Left lobe of liver (tissue), 2 donors: Measurements from ENCODE around the gene MAMDC4. TPM values are rescaled to one million over a fixed set of nuclear protein-coding genes. Genes with fewer than 3 reads are reported as not detected.
"Not testable (repeated sequence)": the region's sequence is repeated elsewhere in the genome, so short reads cannot be mapped to it uniquely, and the experiment has no call there.

Source experiments
- ATAC-seq: fragments of 200-7000 bp; cut with Tn5 transposase; one replicate; pipeline ENCODE4 v1.9.1; 2020; ENCODE audit warnings: mild to moderate bottlenecking, moderate library complexity
- DNase-seq: peaks from one replicate; pipeline ENCODE4 v3.0.0-alpha.2; 2020; ENCODE audit warnings: low spot score
- total RNA-seq: library from RNA; stranded (reverse); gene quantifications from one replicate; pipeline ENCODE4 v1.2.1, GENCODE V29; 2021
- donor health status: DM: no; HTN: no; CAD: no; lungs with moderate emphysema.
- donor health status: DM: no; HTN: yes; CAD: no.

MAMDC4 gene
- total RNA-seq, 1 donor from 2014 or later, result 28.6 TPM

DNA sequence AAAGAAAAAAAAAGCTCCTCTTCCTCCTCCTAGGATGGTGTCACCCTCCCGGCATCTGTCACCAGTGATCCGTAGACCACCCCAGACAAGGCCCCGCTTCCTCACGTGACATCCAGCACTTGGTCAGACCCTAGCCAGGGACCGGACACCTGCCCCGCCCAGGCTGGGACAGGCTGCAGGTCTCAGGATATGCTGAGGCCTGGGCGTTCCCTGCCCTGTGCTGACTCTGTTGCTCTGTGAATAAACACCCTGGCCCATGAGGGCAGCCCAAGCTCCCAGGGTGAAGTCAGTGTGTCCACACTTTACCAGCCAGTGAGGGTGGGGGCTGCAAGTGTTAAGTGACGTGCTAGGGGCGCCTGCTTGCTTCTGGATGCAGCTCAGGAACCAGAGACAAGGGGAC lies 8.4 kb downstream of the MAMDC4 start:
- no peak for ATAC-seq
- DNase-seq, result peak; percentile 48

- DNase-seq (no peak), ATAC-seq (no peak)
Measured at GRCh38 chr9:136860933-136861873, 9.1 kb downstream of the MAMDC4 start.

DNA sequence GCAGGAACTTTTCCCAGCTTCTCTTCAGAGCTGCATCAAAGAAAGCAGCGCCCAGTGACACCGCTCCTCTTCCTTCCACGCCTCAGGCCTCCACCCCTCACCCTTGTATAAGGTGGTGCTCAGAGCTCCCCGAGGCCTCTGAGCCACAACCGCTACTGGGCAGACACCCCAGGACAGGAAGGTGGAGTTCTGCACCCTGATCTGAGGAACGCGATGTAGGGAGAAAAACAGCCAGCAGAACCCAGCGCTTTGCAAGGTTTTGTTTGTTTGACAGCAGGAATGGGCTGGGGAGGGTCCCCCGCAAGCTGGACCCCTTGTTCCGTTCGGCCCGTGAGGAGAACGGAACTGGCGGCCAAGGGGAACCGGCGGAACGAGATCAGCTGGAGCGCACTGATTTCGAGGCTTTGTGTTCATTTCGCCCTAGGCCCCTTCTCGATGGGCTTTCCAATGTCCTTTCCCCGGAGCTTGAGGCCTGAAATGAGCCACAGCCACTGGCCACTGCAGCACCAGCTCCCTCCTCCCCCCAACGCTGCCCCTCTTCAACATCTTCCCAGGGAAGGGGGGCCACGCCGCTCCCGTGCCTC lies 9.8 kb downstream of the MAMDC4 start:
- DNase-seq, result no peak

GRCh38 chr9:136862849-136863622 lies 10.9 kb downstream of the MAMDC4 start:
- DNase-seq, result peak; percentile 61

More for the DNA sequence above, 9.8 kb downstream of the MAMDC4 start:
- no peak for ATAC-seq

GRCh38 chr9:136863623-136864273 lies 11.6 kb downstream of the MAMDC4 start:
- ATAC-seq (peak; percentile 0), DNase-seq (no peak)

More at GRCh38 chr9:136862849-136863622, 10.9 kb downstream of the MAMDC4 start:
- ATAC-seq, result peak; percentile 2

DNA sequence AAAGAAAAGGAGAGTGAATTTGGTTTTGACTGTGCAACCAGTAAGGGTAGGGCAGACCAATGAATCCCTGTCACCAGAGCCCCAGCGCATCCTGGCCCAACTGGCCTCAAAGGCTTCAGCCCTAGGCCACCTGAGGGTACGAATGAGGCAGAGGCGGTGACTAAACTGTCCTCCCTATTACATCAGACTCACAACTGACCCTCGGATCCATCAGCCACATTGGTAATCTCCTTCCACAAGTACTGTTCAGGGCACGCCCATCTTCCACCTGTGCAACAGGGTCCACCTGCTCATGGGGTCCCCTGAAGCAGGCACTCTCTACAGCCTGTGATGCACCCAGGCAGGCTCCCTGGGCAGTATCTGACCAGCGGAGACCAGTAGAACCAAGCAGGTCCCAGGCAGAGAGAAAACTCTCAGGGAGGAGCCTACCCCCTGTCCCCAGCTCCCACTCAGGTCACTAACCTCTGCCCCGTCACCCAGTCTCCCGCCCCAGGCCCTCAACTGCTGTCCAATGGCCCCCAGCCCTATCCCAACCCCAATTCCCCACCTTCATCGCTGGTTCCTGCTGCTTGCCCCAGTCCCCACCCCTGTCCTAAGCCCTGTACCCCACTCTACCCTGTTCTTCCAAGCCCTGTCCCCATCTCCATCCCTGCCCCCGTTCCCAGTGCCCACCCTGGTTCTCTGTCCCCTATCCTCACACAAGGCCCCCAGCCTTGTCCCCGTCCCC lies 13.1 kb downstream of the MAMDC4 start:
- ATAC-seq (peak; percentile 1), DNase-seq (peak; percentile 46)

- DNase-seq, result peak; percentile 76
- peak; percentile 60 for ATAC-seq
Measured at GRCh38 chr9:136865768-136866103, 13.6 kb downstream of the MAMDC4 start.

DNA sequence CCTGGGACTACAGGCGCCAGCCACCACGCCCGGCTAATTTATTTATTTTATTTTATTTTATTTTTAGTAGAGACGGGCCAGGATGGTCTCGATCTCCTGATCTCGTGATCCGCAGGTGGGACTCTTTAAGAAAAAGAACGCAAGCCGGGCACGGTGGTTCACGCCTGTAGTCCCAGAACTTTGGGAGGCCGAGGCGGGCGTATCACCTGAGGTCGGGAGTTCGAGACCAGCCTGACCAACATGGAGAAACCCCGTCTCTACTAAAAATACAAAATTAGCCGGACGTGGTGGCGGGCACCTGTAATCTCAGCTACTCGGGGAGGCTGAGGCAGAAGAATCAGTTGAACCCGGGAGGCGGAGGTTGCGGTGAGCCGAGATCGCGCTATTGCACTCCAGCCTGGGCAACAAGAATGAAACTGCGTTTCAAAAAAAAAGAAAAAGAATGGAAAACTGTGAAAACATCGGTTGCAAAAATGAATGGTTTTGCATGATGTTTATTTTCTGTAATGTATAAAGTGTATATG lies 14.8 kb downstream of the MAMDC4 start:
- not testable (repeated sequence) for ATAC-seq, DNase-seq

- ATAC-seq (no peak), DNase-seq (no peak)
Measured at GRCh38 chr9:136867480-136867879, 15.3 kb downstream of the MAMDC4 start.

- ATAC-seq (no peak), DNase-seq (no peak)
Measured at GRCh38 chr9:136867917-136868316, 15.8 kb downstream of the MAMDC4 start.

DNA sequence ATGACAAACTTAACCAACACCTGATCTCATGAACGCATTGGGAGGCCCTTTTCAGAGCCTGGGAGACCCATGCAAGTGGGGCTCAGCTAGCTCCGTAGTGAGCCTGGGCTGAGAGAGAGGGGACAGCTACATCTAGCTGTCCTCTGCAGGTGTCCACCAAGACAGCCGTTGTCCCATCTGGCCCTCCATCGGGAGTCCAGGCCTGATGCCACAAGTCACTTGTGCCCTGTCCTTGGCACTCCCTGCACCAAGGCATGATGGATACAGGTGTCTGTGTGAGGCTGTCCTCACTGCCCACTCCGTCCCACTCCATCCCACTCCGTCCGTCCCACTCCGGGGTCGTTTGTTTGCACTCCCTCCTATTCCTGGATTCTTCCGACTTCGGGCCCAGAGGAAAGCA lies 16.5 kb downstream of the MAMDC4 start:
- no peak for ATAC-seq
- DNase-seq, result no peak

- not testable (repeated sequence) for DNase-seq, ATAC-seq
Measured at GRCh38 chr9:136869611-136870010, 17.5 kb downstream of the MAMDC4 start.

GRCh38 chr9:136875155-136875554 lies 23.0 kb downstream of the MAMDC4 start:
- DNase-seq (no peak), ATAC-seq (no peak)

DNA sequence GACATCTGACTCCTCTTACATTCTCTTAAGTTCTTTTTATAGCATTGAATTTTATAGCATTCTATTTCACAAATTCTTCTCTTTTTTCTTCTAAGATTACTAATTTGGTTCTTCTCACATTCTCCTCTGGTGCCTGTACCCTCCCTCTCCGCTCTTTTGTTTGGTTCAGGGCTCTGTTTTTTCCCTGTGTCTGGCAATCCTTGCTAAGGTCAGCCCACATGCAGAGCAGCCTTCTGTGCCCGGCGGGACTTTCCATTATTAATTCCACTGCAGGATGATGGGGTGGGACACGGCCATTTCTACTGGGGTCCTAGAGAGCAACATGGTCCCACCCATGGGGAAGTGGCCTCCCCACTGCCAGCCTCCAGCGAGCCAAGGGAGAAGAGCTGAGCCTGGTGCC lies 24.3 kb downstream of the MAMDC4 start:
- DNase-seq (no peak), ATAC-seq (no peak)

- no peak for ATAC-seq
- DNase-seq, result no peak
Measured at GRCh38 chr9:136880651-136881050, 28.5 kb downstream of the MAMDC4 start.

- ATAC-seq, result no peak
- DNase-seq, result no peak
Measured at GRCh38 chr9:136881691-136882108, 29.6 kb downstream of the MAMDC4 start.

DNA sequence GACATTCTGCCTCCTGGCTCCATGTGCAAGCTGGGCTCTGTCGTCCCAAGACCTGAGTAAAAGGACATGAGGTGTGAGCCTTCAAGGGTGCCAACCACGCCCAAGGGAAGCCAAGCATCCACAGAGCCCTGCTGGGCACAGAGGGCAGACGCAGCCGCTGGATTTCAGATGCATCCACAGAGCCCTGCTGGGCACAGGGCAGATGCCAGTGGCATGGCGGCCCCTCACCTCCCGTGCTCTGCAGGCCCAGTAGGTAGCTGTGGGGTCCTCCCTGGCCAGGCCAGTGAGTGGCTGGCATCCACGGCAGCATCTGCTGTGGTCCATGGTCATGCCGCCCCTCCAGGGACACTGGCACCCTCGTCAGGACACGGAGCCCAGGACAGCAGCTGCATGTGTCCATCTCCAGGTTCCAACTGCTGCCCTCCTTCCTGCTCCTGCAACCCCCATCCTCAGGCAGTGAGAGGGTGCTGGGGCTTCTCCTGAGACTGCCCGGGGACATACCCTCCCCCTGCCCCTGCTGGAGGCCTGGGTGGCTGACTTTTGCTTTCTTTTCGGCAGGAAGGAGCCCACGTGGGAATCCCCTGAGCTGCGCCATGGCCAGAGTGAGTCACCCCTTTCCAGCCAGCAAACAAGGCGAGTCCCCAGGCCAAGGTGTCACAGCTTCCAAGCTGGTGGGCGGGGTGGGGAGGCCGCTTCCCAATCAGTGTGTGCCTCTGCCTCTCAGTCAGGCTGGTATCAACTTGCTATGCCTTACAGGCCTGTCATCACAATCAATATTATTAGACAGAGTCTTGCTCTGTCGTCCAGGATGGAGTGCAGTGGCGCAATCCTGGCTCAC lies 30.2 kb downstream of the MAMDC4 start:
- ATAC-seq, result peak; percentile 53

DNA sequence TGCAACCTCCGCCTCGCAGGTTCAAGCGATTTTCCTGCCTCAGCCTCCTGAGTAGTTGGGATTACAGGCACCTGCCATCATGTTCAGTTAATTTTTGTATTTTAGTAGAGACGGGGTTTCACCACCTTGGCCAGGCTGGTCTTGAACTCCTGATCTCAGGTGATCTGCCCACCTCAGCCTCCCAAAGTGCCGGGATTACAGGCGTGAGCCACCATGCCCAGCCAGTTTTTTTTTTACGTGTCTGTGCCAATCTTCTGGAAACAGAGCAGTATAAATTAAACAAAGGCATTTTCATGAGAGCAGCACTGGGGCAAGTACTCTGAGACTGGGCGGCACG lies 30.8 kb downstream of the MAMDC4 start:
- DNase-seq, result not testable (repeated sequence)
- peak; percentile 3 for ATAC-seq

More for the DNA sequence above, 30.2 kb downstream of the MAMDC4 start:
- peak; percentile 82 for DNase-seq

- not testable (repeated sequence) for ATAC-seq, DNase-seq
Measured at GRCh38 chr9:136883670-136884069, 31.5 kb downstream of the MAMDC4 start.
